Neural crest cell (in vitro differentiated cells): Measurements from ENCODE around the gene MED17. TPM values are rescaled to one million over a fixed set of nuclear protein-coding genes. Genes with fewer than 3 reads are reported as not detected.
A peak's percentile ranks its signal among the peaks of the same experiment; 100 is the strongest.

Experiments used
- DNase-seq: peaks from one replicate; pipeline ENCODE4 v3.0.0; 2021; ENCODE audit warnings: low read depth, mixed read lengths, low spot score
- H3K27ac Mint-ChIP-seq: one replicate; pipeline ENCODE4 v1.8.0; 2021; ENCODE audit warnings: mild to moderate bottlenecking, mixed read lengths; ENCODE audit not compliant: unreplicated experiment
- H3K27me3 Mint-ChIP-seq: 2 replicates; pipeline ENCODE4 v1.8.0; 2021; ENCODE audit warnings: low read depth, mild to moderate bottlenecking, mixed read lengths
- H3K36me3 Mint-ChIP-seq: 2 replicates; pipeline ENCODE4 v1.8.0; 2021; ENCODE audit warnings: low read depth, mild to moderate bottlenecking, mixed read lengths
- H3K4me1 Mint-ChIP-seq: 2 replicates; pipeline ENCODE4 v1.8.0; 2021; ENCODE audit warnings: mixed read lengths
- H3K4me3 Mint-ChIP-seq: one replicate; pipeline ENCODE4 v1.8.0; 2021; ENCODE audit warnings: mild to moderate bottlenecking, mixed read lengths
- H3K9me3 Mint-ChIP-seq: 2 replicates; pipeline ENCODE4 v1.8.0; 2021; ENCODE audit warnings: mixed read lengths
- long read RNA-seq: library from polyadenylated mRNA; unstranded; transcript quantifications from one replicate; pipeline ENCODE4 v2.0.0, GENCODE V29; 2020
- total RNA-seq: library from RNA; stranded (reverse); gene quantifications from 2 replicates; pipeline ENCODE4 v1.2.1, GENCODE V29; 2021
- TF ChIP-seq, protein P1 (sequence below): fragments of 200-600 bp; sonication (generic); conservative IDR thresholded peaks from 2 replicates; pipeline ENCODE4 v1.5.0; 2021; ENCODE audit warnings: antibody characterized with exemption, mild to moderate bottlenecking

Gene MED17, protein sequence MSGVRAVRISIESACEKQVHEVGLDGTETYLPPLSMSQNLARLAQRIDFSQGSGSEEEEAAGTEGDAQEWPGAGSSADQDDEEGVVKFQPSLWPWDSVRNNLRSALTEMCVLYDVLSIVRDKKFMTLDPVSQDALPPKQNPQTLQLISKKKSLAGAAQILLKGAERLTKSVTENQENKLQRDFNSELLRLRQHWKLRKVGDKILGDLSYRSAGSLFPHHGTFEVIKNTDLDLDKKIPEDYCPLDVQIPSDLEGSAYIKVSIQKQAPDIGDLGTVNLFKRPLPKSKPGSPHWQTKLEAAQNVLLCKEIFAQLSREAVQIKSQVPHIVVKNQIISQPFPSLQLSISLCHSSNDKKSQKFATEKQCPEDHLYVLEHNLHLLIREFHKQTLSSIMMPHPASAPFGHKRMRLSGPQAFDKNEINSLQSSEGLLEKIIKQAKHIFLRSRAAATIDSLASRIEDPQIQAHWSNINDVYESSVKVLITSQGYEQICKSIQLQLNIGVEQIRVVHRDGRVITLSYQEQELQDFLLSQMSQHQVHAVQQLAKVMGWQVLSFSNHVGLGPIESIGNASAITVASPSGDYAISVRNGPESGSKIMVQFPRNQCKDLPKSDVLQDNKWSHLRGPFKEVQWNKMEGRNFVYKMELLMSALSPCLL
- 62.3 and 64.0 TPM in 2 replicates for total RNA-seq
- long read RNA-seq, full-length matches to known transcripts, result 37 of 41 reads
- long read RNA-seq, partial matches to known transcripts, result 2 of 41 reads
- long read RNA-seq, other reads (novel, unspliced or antisense), result 2 of 41 reads

DNA sequence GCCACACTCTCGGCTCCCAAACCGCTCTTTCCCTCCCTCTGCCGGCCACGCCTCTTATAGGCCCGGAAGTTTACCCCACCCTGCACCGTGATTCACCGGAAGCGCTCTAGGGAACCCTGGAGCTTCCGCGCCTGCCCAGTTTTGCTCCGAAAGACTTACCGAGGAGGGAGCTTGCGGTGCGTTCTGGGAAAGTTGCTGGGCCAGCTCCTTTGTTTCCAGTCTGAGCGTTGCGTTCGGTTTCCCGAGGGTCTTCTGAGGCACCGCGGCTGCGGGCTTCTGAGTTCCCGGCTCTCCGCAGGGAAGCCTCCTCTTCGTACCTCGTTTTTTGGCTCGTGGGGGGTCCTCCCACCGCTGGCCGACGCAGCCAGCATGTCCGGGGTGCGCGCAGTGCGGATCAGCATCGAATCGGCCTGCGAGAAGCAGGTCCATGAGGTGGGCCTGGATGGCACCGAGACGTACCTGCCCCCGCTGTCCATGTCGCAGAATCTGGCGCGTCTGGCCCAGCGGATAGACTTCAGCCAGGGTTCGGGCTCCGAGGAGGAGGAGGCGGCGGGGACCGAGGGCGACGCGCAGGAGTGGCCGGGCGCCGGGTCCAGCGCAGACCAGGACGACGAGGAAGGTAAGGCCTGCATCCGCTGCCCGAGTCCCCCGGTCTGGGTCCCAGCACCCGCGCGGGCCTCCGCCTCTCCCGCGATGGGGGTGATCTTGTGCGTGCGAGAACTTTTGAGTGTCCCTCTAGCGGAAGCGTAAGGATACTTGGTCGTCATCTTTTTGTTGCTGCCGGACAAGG is at the start of gene MED17:
MED17 (plus strand) TSS at position 138 of the 790 bp plus-strand sequence; CDS start at position 370, 232 bp downstream.
- Mint-ChIP-seq H3K4me1 (peaks cover 48% of the 10 kb centered on the region), H3K27me3 (no peaks in the 10 kb centered on the region), H3K9me3 (no peaks in the 10 kb centered on the region), H3K4me3 (peak within 1 kb of the TSS; percentile 98), H3K27ac (peak within 1 kb of the TSS; percentile 98), H3K36me3 (peaks cover 8% of the 10 kb centered on the region)
- TF ChIP-seq, protein P1, sequence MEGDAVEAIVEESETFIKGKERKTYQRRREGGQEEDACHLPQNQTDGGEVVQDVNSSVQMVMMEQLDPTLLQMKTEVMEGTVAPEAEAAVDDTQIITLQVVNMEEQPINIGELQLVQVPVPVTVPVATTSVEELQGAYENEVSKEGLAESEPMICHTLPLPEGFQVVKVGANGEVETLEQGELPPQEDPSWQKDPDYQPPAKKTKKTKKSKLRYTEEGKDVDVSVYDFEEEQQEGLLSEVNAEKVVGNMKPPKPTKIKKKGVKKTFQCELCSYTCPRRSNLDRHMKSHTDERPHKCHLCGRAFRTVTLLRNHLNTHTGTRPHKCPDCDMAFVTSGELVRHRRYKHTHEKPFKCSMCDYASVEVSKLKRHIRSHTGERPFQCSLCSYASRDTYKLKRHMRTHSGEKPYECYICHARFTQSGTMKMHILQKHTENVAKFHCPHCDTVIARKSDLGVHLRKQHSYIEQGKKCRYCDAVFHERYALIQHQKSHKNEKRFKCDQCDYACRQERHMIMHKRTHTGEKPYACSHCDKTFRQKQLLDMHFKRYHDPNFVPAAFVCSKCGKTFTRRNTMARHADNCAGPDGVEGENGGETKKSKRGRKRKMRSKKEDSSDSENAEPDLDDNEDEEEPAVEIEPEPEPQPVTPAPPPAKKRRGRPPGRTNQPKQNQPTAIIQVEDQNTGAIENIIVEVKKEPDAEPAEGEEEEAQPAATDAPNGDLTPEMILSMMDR, result peak; percentile 63
- DNase-seq, result peak; percentile 86

DNA sequence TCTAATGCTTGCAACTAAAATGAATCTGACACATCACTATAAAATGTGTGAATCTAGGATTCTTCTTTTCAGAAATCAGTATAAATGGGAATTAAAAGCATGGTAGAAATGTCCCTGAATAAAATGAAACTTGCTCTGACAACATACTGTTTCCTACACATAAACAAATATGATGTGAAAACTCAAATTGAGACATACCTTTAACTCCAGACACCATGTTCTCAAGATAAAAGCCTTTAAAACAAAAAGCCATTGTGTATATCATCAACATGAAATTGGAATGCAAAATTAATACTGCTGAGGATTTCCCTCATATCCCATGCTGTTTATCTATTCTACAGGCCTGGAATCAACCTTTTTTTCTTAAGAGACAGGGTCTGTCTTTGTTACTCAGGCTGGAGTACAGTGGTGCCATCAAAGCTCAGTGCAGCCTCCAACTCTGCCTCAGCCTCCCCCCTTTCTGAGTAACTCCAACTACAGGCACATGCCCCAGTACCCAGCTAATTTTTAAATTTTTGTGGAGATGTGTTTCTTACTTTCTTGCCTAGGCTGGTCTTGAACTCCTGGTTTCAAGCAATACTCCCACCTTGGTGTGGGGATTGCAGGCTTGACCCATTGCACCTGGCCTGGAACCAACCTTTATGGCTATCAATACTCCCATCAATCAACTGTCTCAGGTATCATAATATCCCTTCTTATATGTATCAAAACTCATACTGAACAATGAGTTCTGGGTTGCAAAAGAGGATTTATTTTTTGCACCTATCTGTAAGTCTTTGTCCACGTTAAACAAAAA is 49.5 kb upstream of the MED17 start:
- Mint-ChIP-seq H3K4me1 (peaks cover 48% of the 10 kb centered on the region), H3K27ac (no peak overlapping the region), H3K27me3 (no peaks in the 10 kb centered on the region), H3K9me3 (no peaks in the 10 kb centered on the region), H3K4me3 (peak overlapping the region; percentile 19), H3K36me3 (peaks cover 26% of the 10 kb centered on the region)
- no peak for DNase-seq
- TF ChIP-seq, protein P1, result no peak

DNA sequence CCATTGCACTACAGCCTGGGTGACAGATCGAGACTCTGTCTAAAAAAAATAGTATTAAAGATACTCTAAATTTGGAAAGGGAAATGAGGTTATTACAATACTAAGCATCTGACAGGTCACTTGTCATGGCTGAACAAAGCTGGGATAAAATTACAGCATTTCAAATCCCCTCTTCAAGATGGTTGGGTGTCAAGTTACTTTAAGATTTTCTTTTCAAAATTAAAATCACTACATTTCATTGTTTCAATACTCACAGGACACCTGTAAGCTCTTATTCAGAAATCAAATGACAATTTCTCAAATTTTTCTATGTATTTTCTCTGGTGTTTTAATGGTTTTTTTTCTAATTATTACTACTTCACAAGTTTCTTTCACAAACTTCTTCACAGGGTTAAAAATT is 48.5 kb upstream of the MED17 start:
- Mint-ChIP-seq H3K27ac (no peak overlapping the region), H3K36me3 (peaks cover 31% of the 10 kb centered on the region)

DNA sequence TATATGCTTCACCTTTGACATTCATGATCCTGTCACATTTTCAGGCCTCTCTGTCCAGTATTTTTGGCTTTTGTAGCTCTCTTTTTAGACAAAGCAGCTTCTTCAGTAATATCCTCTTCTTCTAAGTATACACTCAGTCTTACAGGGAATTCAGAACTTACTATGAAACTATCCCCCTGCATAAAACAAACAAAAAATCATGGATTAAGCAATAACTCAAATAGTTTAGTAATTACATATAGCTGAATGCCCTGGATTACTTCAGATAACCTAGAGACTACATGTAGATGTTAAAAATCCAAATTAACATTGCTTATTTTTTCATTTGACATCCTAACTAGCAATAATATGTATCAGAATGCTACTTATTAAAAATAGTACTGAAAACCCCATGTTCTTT is 48.0 kb upstream of the MED17 start:
- H3K4me1 Mint-ChIP-seq, result peaks cover 54% of the 10 kb centered on the region
- H3K4me3 Mint-ChIP-seq, result no peak overlapping the region
- TF ChIP-seq, protein P1, result no peak
- H3K27me3 Mint-ChIP-seq, result peaks cover under 1% of the 10 kb centered on the region
- no peaks in the 10 kb centered on the region for H3K9me3 Mint-ChIP-seq
- no peak for DNase-seq
- H3K36me3 Mint-ChIP-seq, result peaks cover 32% of the 10 kb centered on the region
- H3K27ac Mint-ChIP-seq, result no peak overlapping the region

More for the DNA sequence above, 48.5 kb upstream of the MED17 start:
- Mint-ChIP-seq H3K4me3 (peak overlapping the region; percentile 23), H3K4me1 (peaks cover 53% of the 10 kb centered on the region), H3K9me3 (no peaks in the 10 kb centered on the region), H3K27me3 (no peaks in the 10 kb centered on the region)
- TF ChIP-seq, protein P1, result no peak
- no peak for DNase-seq
